ENCODE measurements around the gene EPHA5.
"Not testable (repeated sequence)": the region's sequence is repeated elsewhere in the genome, so short reads cannot be mapped to it uniquely, and the experiment has no call there.

Gene EPHA5

DNA sequence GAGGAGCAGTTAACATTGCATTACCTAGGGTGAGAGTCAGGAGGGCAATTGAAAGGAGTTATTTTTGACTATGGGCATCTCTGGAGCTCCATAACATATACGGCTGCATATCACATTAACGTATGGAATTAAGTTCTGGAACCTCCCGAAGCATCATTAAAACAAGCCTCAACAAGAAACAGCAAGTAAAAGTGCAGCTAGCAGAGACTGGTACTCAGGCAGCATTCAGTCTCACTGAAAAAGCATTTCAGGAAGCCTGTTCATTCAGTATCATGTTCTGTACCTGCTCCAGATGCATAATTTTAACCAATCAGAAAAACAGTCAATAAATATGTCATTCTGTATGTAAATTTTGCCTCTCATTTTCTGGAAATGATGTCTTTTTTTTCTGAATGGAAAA lies 299.6 kb downstream of the EPHA5 start:
- DNase-seq (ENCODE audit: low read depth in 2 of 2): no peak

- DNase-seq (ENCODE audit: low read depth in 2 of 2): no peak
Observed at GRCh38 chr4:65367306-65367705, 303.0 kb downstream of the EPHA5 start.

DNA sequence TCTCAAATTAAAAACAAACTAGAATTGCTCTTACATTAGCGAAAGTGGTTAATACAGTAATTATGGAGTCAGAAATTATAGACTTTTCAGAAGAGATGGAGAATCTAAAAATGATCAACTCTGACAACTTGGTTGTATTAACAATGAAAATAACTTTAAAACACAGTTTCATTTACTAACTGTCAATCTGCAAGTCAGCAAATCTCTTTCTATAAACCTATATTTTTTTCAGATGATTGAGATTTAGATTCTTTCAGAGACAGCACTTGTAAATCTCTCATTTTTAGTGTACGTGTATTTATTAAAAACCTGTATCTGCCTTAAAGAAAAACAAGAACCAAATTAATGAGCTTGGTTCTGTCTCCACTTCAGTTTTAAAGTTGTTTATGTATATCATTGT lies 311.4 kb downstream of the EPHA5 start:
- no peak for DNase-seq (ENCODE audit: low read depth in 2 of 2)

- no peak for DNase-seq (ENCODE audit: low read depth in 2 of 2)
Observed at GRCh38 chr4:65353098-65353497, 317.2 kb downstream of the EPHA5 start.

DNA sequence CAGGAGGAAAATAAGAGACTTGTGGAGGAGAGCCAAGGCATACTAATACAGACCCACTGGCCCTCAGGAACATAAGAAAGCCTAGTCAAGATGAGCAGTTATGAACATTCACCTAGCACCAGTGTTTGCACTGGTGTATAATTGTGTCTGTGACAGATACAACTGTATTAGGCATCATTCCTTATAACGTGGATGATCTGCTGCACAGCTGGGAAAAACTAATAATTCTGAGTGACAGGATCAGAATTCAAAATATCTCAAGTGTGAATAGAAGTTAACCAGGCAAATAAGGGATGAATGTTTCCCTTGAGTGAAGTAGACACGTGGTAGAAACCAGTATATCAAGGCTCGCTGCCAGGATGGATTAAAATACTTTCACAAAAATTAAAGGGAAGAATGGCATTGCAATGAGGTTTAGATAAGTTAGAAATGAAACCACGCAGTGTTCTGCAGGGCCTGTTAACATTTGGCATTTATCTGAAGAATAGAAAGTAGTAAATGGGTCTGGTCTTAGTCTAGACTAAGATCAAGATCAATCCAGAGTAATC lies 325.9 kb downstream of the EPHA5 start:
- DNase-seq (ENCODE audit: low read depth in 2 of 2): peak in 1 of 2 experiments; percentile 13

DNA sequence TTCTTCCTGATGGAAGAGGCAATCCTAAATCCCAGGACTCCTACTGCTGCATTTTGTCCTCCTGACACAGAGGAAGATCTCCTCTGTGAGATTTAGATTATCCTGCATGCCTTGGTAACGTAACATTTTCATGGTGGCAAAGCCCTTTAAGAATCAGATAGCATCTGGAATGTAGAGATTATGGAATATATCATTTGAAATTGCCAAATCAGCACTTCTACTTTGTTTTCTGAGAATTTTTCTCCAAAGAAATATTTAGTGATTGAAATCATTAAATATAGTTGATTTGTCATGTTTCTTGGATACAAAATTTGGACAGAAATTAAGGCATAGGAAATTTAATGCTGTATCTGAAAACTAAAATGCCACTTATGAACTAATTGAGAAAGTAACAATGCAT lies 326.9 kb downstream of the EPHA5 start:
- no peak for DNase-seq (ENCODE audit: low read depth in 2 of 2)

GRCh38 chr4:65341557-65341956 lies 328.7 kb downstream of the EPHA5 start:
- DNase-seq (ENCODE audit: low read depth in 2 of 2): no peak

DNA sequence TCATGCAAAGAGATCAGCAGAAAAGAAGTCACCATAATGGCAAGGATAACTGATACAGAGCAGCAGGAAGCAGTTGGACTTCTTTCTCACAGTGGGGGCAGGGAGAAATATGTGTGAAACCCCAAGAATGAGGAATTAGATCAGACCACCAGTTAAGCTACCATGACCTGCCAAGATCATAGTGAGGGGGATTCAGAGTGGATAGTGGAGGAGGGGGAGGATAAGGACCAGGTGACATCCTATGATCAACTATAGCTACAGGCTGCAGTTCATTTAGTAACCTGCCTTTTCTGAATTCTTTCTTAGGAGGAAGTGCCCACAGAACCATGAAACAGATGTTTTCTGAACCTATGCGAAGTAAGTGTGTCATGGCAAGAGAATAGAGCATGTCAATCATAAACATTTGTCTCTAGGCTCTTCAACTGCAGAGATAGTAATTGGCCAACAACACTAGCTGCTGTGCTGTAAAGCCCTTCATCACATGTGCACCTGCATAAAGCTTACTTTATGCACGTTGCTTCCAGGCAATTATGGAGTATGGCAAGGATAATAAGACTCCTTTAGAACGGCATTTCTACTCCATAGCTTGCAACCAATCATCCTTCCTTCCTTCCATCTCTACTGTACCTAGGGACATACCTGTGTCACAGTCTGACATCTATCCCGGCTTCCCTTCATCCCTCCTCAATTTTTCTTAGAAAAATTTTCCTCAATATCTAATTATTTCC lies 329.7 kb downstream of the EPHA5 start:
- DNase-seq (ENCODE audit: low read depth in 2 of 2): no peak

DNA sequence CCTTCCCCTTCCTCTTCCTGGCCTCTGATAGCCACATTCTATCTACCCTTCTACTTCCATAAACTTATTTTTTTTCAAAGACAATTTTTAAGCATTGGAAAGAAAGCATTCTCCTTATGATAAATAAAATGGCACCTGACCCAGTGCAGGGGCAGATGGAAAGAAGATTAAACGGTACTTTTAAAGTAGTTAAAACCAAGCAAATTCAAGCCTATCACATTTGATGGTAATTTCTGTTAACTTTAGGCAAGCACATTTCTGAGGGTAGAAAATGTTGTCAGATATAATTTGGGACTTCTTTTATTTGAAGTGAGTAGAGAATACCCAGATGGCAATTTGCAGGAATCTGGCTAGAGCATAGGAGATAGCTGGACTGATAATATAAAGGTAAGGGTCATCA lies 332.9 kb downstream of the EPHA5 start:
- DNase-seq (ENCODE audit: low read depth in 2 of 2): no peak

GRCh38 chr4:65336465-65336864 lies 333.8 kb downstream of the EPHA5 start:
- no peak for DNase-seq (ENCODE audit: low read depth in 2 of 2)

DNA sequence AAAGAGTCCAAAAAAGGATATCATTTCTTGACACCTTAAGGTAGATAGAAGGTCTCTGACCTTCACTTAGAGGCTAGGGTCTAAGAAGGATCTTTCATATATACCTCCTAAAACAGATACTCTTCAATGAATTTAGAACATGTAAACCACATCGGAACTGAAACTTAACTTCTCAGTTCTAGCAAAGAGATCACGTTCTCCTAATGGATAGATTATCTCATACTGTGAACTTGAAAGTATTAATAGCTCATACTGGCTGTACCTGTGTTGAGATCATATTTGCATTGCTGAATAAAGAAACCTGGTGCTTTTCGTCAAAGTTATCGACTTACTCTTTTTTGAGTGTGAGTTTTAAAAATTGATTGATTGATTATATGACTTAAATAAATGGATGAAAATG lies 353.8 kb downstream of the EPHA5 start:
- DNase-seq (ENCODE audit: low read depth in 2 of 2): no peak

- DNase-seq (ENCODE audit: low read depth in 2 of 2): no peak
Observed at GRCh38 chr4:65311120-65311519, 359.2 kb downstream of the EPHA5 start.

DNA sequence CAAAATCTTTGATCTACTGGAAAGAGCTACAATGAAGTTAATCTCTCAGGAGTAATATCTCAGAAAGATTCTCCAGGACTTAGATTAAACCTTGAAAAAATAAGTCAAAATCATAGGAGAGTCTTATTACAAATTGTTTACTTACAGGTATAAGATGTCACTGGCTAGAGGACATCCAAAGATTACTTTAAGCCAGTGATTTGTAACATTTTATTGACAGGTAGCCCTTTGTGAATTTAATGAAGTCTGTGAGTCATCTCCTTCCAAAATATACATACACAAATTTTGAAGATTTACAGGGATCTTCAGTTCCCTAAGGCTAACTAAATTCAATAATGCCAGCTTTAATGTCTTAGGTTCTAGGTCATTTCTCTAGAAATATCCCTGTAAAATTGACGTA lies 359.7 kb downstream of the EPHA5 start:
- DNase-seq (ENCODE audit: low read depth in 2 of 2): no peak

DNA sequence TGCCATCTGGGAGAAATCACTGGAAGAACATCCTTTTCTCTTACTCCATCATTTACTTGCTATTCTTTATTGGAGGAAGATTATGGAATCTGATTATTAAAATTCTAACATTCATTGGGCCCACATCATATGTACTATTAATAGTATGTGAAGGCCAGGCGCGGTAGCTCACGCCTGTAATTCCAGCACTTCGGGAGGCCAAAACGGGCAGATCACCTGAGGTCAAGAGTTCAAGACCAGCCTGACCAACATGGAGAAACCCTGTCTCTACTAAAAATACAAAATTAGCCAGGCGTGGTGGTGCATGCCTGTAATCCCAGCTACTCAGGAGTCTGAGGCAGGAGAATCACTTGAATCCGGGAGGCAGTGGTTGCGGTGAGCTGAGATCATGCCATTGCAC lies 361.7 kb downstream of the EPHA5 start:
- DNase-seq (ENCODE audit: low read depth in 2 of 2): not testable (repeated sequence)

- no peak for DNase-seq (ENCODE audit: low read depth in 2 of 2)
Observed at GRCh38 chr4:65302145-65302544, 368.1 kb downstream of the EPHA5 start.

GRCh38 chr4:65296246-65296645 lies 374.0 kb downstream of the EPHA5 start:
- DNase-seq (ENCODE audit: low read depth in 2 of 2): no peak

- DNase-seq (ENCODE audit: low read depth in 2 of 2): no peak
Observed at GRCh38 chr4:65287071-65287470, 383.2 kb downstream of the EPHA5 start.
